Activated CD8-positive, alpha-beta memory T cell treated with anti-CD3 and anti-CD28 coated beads for 48 hours (primary cell): ENCODE results near the gene MEGF10.

Experiments
- DNase-seq, 3 experiments: peaks; one replicate each; pipeline ENCODE4 v3.0.0-alpha.2; 2020; ENCODE audit warnings: low read depth in 2 of 3, low spot score in 2 of 3

Gene MEGF10

DNA sequence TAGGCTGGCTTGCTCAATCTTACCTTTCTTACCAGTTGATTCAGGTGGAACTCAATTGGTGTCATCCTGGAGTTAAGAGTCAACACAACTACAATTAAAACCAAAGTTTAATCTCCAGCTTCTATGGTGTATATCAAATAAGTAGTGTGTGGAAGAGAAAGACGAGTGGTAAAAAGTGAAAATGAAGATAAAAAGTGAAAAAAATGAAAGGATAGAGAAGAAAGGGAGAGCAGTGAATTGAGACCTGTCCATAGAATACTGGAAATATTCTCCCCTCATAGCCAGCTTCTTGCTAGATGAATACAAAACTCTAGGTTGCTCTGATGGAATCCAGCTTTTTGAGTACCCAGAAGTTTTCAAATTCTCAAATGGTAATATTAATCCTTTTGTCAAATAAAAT, 76.4 kb downstream of the MEGF10 start:
- no peak for DNase-seq

DNA sequence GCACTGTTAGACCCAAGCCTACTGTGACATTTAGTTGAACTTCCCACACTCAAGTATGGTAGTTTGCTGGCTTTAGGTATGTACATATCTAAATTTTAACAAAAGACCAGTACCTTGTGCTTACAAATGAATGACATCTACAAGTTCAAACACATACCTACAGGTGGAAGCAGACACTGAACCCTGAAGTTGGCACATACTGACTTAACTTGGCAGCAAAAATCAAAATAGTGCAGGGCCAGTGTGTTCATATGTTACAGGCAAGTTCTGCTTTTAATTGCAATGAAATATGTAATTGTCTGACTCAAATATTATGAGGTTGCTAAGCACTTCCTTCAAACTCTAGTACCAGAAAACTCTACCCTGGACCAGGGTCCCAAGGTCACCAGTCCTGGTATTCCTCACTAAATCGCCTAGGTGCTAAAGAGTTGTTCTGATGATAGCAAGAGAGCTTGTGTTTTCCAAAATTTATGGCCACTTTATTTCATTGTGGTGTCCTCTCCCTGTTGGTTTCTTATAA, 77.4 kb downstream of the MEGF10 start:
- no peak for DNase-seq

DNA sequence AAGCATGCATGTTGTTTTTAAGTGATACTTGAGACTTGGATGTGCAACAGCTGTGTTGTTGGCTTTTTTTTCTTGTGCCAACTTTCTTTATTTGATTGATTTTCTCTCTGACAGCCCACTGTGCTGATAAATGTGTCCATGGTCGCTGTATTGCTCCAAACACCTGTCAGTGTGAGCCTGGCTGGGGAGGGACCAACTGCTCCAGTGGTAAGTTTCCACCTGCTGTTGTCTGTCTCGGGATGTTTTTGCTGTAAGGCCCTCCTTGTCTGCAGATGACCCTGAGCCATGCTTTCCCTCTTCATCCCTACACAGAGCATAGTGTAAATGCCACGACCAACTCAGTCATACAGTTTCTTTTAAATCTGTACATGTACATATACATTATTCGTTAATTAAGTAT, 79.2 kb downstream of the MEGF10 start:
- DNase-seq = no peak

DNA sequence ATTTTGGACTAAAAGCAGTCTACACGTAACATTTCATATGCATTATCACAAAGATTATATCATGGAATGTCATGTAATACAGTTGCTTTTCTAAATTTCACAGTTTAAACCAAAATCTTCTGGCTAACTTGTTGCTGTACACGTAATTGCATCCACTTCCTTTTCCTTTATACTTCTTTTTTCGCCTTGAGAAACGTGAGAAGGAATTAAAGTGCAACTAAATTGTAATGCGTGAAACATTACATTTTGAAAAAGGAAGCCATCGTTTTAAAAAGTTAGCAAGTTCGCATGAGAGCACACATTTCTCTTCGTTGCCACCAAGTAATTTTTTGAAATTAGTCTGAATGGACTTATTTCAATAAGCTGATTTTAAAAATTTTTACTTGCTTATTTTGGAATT, 80.0 kb downstream of the MEGF10 start:
- DNase-seq = no peak

DNA sequence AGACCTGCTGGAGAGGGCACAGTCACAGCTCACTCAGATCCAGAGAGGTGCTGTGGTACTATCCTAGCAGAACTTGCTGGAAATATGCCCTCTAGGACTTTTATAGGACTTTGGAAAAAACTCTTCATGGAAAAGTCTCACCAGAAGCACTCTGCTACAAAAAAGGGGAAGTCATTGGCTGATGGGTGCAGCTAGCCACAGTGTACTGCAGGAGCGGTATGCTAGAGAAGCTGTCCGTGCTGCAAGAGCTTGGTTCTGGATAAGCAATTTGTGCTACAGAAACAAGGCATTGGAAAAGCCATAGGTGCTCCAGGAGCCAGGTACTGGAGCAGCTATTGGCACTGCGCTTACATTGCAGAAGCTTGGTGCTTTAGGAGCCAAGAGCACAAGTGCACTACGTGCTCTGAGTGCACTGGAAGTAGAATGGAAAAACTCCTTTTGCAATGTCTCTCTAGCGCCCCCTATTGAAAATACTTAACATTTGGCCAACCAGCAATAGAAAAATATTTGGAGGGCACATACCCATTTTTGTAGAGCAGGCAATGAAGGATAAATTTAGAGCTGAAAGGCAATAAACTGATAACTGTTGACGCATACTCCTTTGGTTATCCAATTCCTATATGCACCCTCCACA, 83.4 kb downstream of the MEGF10 start:
- no peak for DNase-seq

DNA sequence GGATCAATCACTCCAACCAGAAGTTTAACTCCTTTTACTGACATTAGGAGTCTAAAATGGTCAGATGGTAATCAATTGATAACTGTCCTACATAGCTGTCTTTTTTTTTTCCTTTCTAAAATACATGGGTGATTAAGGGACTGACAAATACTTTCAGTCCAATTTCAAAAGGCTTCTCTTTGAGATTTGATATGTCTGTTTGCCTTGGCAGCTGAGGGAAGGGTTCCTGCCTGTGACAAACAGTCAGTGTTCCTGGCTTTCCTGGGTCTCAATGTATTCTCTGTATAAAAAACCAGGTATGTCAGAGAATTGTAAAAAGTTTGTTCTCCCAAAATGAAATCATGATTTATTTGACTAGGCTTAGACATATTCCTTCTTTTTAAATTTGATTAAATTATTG, 84.5 kb downstream of the MEGF10 start:
- no peak for DNase-seq

DNA sequence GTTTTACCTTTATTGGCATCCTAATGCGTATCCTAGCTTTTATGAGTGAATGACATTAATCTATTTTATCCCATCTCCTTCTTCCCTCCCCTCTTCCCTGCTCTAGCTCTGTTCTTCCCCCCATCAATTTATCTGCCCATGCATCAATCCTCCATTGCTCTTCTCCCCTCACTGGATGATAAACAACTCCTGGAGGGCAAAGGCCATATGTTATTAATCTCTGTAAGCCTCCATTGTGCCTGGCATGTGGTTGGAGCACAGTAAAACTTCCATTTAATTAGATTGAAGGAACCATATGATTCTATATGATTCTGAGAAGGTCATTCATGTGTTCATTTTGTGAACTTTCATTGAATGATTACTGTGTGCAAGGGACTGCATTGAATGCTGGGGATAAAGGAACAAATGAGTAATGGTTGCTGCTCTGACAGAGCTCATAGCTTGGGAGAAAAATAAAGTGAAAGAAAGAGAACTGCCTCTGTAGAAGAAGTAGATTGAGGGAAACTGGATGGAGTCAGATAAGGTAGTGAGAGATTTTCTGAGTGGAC, 85.0 kb downstream of the MEGF10 start:
- DNase-seq = no peak

DNA sequence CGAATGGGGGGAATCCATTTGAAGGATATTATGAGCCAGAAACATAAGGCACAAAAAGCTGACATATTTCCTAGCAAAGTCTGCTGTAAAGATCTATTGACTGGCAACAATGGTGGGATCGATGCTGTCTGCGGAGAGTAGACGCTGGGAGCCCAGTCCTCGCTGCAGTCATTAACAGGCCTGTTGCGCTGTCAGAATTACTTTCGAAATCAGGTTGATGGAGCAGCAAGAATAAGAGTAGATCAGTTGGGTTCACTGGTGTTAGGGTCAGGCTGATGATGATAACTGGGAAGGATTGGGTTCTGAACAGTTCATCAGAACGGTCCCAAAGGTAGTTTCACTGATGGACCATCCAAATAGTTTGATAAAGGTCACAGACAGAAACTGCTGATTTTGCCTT, 87.1 kb downstream of the MEGF10 start:
- DNase-seq = no peak

DNA sequence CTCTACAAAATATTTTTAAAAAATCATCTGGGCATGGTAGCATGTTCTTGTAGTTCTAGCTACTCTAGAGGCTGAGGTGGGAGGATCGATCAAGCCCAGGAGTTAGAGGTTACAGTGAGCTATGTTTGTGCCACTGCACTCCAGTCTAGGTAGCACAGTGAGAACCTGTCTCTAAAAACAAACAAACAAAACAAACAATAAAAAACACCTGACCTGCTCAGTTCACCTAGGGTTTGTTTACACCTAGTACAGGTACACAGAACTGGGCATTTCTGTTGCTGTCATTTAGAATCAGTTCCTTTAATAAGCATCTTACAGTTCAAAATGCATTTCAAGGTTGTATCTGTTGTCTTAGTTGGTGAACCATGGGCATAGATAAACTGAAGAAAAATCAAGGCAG, 95.3 kb downstream of the MEGF10 start:
- DNase-seq = no peak

DNA sequence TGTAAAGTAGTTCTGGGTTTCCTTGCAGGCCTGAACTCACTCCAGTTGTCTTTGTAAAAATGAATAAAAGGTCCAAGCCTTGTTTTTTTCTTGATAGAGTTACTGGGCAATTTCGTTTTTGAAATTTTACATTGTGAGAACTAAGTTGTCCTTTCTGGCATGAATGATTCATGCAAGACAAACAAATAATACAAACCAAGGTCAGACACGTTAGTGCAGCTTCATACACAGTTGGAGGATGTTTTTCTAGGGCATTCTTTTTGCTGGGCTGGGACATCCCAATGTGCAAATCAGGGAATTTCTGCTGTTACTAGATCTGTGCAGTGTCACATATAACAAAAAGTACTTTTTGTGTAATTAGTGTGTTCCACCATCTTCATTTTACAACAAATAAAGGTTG, 96.0 kb downstream of the MEGF10 start:
- no peak for DNase-seq

DNA sequence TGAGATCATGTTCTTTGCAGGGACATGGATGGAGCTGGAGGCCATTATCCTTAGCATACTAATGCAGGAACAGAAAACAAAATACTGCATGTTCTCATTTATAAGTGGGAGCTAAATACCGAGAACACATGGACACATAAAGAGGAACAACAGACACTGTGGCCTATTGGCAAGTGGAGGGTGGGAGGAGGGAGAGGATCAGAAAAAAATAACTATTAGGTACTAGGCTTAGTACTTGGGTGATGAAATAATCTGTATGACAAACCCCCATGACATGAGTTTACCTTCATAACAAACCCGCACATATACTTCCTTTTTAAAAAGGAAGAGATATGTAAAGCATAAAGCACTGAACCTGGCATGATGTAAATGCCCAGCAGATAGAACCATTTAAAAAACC, 99.0 kb downstream of the MEGF10 start:
- no peak for DNase-seq

DNA sequence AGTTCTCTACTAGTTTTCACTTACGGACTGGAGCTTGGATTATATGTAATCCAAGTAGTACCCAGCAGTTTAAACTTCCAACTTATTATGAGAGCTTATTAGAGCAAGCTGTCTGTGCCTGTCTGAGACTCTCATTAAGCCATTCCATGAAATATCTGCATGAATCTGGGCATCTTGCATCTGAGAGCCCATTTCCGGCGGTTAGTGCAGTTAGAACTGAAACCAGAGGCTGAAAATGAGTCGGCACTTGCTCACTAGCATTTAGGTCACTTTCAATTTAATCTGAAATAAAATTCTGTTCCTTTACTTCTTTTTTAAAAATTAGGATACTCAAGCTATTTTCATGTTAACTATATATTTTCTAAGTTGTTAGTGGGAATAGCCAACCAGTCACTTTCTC, 102.2 kb downstream of the MEGF10 start:
- DNase-seq = no peak

DNA sequence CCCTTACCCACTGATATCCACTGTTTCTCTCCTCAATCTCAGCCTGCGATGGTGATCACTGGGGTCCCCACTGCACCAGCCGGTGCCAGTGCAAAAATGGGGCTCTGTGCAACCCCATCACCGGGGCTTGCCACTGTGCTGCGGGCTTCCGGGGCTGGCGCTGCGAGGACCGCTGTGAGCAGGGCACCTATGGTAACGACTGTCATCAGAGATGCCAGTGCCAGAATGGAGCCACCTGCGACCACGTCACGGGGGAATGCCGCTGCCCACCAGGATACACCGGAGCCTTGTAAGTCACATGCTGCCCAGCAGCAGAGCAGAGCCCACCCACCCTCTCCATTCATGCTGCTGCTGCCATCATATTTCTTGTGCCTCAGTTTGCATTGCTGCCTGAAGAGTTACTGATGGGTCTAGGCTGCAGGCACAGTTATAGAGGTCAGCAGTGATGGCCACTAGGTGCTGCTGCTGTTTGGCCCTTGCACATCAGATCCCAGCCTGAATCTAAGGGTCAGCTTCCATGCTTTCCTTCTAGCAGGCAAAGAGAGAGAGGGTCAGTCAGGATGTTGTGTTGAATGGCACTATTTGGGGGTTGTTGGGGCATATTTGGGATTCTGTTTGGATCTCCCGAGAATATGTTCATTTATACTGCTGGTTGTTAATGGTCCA, 106.0 kb downstream of the MEGF10 start:
- no peak for DNase-seq

DNA sequence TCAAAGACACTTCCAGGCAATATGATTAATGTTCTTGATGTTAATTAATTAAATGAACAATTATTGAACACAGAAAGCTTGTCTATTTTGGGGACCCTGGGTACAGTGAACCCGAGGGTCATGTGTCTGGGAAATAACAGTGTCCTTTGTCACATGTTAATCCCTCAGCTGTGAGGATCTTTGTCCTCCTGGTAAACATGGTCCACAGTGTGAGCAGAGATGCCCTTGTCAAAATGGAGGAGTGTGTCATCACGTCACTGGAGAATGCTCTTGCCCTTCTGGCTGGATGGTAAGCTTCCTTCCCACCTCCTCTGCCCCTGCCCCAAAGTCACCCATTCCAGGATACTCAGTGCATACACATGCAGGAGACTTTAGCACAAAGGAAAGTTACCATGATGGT, 107.9 kb downstream of the MEGF10 start:
- no peak for DNase-seq

DNA sequence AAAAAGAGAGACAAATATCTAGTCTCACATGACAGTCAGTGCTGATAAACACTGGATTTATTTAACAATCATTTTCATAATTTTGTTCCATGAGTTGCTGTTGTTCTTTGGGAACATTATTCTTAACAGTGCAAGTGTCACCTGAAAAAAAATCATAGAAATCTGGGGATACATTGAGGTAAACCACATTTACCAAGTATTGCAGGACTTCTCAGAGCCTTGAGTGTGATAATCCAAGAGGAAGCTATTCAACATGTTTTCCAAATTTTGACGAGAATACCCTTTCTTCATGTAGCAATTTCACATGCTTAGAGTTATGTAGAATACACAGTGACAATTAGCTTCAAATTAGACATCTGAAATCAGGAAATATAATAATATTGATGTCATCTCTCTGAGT, 108.5 kb downstream of the MEGF10 start:
- no peak for DNase-seq

DNA sequence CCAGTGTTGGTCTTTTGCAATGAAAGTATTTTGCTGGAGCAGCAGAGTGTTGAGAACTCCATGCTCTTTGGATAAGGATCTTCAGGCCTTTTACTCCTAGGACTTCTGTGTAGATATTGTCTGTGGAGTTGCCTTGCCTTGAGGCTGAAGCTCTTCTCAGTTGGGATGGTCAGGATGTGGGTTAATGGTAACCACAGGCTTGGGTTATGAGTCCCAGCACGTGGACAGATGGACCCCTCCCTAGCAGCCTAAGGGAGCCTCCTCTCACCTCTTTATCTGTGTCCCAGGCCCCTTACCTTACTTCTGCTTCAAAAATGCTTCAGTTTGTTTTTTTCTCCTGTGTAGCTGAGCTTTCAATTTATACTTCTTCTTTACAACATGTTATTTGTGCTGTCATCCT, 109.9 kb downstream of the MEGF10 start:
- DNase-seq = no peak

DNA sequence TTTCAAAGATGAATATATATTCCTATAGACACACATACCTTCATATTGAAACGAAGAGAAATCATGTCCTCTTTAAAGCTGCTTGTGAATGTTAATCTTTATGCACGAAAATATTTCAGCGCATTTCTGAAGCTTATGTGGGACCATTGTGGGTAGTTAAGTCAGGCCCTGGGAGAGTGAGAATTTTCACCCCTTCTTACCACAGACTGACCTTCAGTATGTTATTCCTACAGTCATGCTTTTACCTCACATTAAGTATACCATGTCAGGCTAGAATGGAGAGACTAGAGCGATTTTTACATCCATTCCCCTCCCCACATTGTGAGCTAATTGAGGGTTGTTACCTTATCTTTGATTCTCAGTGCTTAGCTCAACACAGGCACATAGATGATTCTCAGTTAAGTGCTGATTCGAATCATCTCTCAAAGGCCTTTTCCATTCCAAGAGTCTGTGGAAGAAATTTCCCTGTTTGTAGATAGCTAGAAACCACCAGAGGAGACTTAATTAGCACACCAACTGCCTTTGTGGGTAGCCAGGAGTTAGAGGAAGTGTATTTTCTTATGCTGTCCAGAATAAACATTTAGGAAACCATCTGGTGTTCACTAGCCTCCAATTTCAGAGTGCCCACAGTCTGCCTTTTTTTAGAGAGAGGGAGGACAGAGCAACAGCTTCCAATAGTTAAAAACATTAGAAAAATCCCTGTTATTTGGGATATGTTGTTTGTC, 110.5 kb downstream of the MEGF10 start:
- no peak for DNase-seq

DNA sequence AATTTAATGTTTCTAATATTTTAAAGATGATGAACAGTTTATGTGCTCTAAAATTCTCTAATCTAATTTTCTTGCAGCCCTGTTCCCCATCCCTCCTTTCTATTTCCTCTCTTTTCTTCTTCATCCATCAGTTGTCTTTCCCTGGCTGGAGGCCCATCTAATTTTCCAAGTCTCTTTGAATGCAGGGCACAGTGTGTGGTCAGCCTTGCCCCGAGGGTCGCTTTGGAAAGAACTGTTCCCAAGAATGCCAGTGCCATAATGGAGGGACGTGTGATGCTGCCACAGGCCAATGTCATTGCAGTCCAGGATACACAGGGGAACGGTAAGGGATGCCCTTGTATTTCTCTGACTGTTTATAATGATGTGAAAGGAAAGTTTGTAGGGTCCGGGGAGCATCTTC, 111.8 kb downstream of the MEGF10 start:
- no peak for DNase-seq

DNA sequence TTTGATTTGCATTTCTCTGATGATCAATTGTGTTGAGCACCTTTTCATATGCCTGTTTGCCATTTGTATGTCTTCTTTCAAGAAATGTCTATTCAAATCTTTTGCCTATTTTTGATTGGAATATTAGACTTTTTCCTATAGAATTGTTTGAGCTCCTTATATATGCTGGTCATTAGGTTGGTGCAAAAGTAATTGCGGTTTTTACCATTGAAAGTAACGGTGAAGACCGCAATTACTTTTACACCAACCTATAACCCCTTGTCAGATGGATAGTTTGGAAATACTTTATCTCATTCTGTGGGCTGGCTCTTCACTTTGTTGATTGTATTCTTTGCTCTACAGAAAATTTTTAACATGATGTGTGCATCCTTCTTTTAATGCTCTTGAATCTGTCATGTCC, 113.6 kb downstream of the MEGF10 start:
- DNase-seq = no peak

DNA sequence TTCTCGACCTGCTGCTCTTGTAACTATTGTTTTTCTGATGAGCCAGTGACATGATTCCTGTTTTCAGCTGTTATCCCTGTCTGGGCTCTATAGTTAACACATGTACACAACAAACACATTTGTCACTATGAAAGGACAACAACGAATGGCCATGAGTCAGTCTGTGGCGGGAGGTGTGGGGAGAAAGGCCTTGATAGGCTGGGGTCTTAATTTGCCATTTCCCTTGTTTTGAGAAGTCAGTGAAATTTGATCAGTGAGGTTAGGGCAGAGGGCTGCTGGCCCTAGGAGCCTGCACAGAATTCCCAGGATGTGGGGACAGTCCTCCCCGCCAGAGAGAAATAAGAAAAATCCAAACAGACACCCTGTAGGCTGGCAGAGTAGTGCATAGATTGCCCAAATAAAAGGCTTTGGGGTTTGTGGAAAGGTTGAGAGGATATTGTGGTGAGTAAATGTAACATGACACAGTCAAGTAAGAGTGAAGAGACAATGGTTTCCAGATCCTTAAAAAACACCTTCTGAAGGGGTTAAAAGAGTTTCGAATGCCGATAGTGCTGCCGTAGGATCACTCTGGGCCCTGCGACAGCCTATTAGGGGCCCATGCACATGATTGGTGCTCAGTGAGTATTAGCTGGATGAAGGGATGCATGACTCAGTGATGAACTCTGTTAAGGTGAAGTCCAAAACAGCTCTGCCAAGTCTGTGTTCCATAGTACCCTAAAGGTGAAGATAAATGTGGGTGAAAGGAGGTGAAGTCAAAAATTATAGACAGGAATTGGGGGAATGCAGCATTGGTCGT, 115.9 kb downstream of the MEGF10 start:
- no peak for DNase-seq

DNA sequence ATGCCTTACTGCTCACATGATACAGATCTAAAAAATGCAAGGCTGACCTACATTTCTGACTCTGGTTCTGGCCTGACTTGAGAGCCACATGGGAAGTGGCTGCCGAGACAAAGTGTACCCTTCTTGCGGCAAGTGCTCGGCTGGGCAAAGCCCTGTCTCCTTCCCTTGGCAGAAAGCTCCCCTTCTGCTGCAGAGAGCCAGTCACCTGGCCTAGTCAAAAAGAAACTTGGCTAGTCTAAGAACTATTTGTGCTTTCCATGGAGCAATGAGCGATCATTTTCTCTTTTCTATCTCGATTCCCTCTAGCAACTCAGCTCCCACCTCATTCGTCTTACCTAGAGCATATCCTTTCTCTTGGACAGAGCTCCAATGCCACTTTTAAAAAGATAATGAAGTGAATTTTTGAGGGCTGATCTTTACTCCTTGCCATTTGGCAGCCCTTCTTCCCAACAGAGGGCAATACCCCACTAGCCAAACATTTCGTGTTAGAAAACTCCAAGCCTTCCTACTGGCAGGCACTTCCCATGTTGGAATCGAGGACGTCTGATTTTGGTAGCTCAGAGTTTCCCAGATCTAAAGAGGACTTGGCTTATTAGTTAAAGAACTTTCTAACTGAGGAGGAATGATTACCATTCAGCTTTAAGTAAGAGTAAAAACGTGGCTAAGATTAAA, 118.8 kb downstream of the MEGF10 start:
- no peak for DNase-seq
